ENCODE data around the gene PRSS48.
"Not testable (repeated sequence)": the region's sequence is repeated elsewhere in the genome, so short reads cannot be mapped to it uniquely, and the experiment has no call there.

Gene PRSS48

GRCh38 chr4:151260526-151260925 lies 16.4 kb upstream of the PRSS48 start:
- no peak for DNase-seq (ENCODE audit: low read depth in 2 of 2)

GRCh38 chr4:151263455-151263854 lies 13.5 kb upstream of the PRSS48 start:
- DNase-seq (ENCODE audit: low read depth in 2 of 2), result no peak

GRCh38 chr4:151266497-151266896 lies 10.5 kb upstream of the PRSS48 start:
- DNase-seq (ENCODE audit: low read depth in 2 of 2), result no peak

GRCh38 chr4:151267104-151267503 lies 9.9 kb upstream of the PRSS48 start:
- DNase-seq (ENCODE audit: low read depth in 2 of 2), result no peak

- no peak for DNase-seq (ENCODE audit: low read depth in 2 of 2)
These were observed 9.0 kb upstream of the PRSS48 start for GRCh38 chr4:151267822-151268535.

GRCh38 chr4:151268905-151269304 lies 8.1 kb upstream of the PRSS48 start:
- DNase-seq (ENCODE audit: low read depth in 2 of 2), result not testable (repeated sequence)

- DNase-seq (ENCODE audit: low read depth in 2 of 2), result no peak
These were observed 7.7 kb downstream of the PRSS48 start for GRCh38 chr4:151284534-151285245.

GRCh38 chr4:151287409-151287808 lies 10.4 kb downstream of the PRSS48 start:
- DNase-seq (ENCODE audit: low read depth in 2 of 2), result no peak

- DNase-seq (ENCODE audit: low read depth in 2 of 2), result no peak
These were observed 14.5 kb downstream of the PRSS48 start for GRCh38 chr4:151291485-151291884.

GRCh38 chr4:151292038-151292437 lies 15.1 kb downstream of the PRSS48 start:
- DNase-seq (ENCODE audit: low read depth in 2 of 2), result no peak

- no peak for DNase-seq (ENCODE audit: low read depth in 2 of 2)
These were observed 18.0 kb downstream of the PRSS48 start for GRCh38 chr4:151294833-151295496.

GRCh38 chr4:151296227-151296626 lies 19.3 kb downstream of the PRSS48 start:
- no peak for DNase-seq (ENCODE audit: low read depth in 2 of 2)

GRCh38 chr4:151297170-151297569 lies 20.2 kb downstream of the PRSS48 start:
- DNase-seq (ENCODE audit: low read depth in 2 of 2), result no peak

- DNase-seq (ENCODE audit: low read depth in 2 of 2), result no peak
These were observed 25.5 kb downstream of the PRSS48 start for GRCh38 chr4:151302432-151302831.

GRCh38 chr4:151304226-151304625 lies 27.3 kb downstream of the PRSS48 start:
- no peak for DNase-seq (ENCODE audit: low read depth in 2 of 2)

GRCh38 chr4:151304755-151305154 lies 27.8 kb downstream of the PRSS48 start:
- DNase-seq (ENCODE audit: low read depth in 2 of 2), result no peak

- no peak for DNase-seq (ENCODE audit: low read depth in 2 of 2)
These were observed 33.3 kb downstream of the PRSS48 start for GRCh38 chr4:151310124-151310728.

GRCh38 chr4:151313306-151314009 lies 36.5 kb downstream of the PRSS48 start:
- no peak for DNase-seq (ENCODE audit: low read depth in 2 of 2)

GRCh38 chr4:151314010-151314355 lies 37.0 kb downstream of the PRSS48 start:
- DNase-seq (ENCODE audit: low read depth in 2 of 2), result no peak

GRCh38 chr4:151314479-151314878 lies 37.5 kb downstream of the PRSS48 start:
- DNase-seq (ENCODE audit: low read depth in 2 of 2), result no peak

GRCh38 chr4:151315212-151315886 lies 38.4 kb downstream of the PRSS48 start:
- DNase-seq (ENCODE audit: low read depth in 2 of 2), result no peak

Data from stimulated activated CD8-positive, alpha-beta memory T cell treated with anti-CD3 and anti-CD28 coated beads, Interleukin-7, amount 100 ng/mL, for 1 hour (primary cell).